Osteoblast (primary cell): ENCODE results near the gene MEF2C. TPM values are rescaled to one million over a fixed set of nuclear protein-coding genes. Genes with fewer than 3 reads are reported as not detected.

Source experiments
- DNase-seq: peaks from one replicate; pipeline ENCODE4 v3.0.0; 2011; ENCODE audit warnings: low spot score, mixed read lengths; ENCODE audit not compliant: insufficient read length; ENCODE audit errors: missing footprints
- H2AFZ ChIP-seq: 2 replicates; pipeline ENCODE4 v1.6.0; 2011; ENCODE audit warnings: mild to moderate bottlenecking, low read length
- H3K27ac ChIP-seq: 2 replicates; pipeline ENCODE4 v1.5.1; 2011; ENCODE audit warnings: mild to moderate bottlenecking, low read depth, low read length, moderate library complexity
- H3K27me3 ChIP-seq: 2 replicates; pipeline ENCODE4 v1.6.0; 2012; ENCODE audit warnings: mild to moderate bottlenecking, control low read depth, inconsistent platforms, low read length, moderate library complexity; ENCODE audit not compliant: insufficient read depth
- H3K36me3 ChIP-seq: 2 replicates; pipeline ENCODE4 v1.5.1; 2011; ENCODE audit warnings: mild to moderate bottlenecking, low read length, control low read depth, moderate library complexity; ENCODE audit not compliant: insufficient read depth
- H3K4me1 ChIP-seq: 2 replicates; pipeline ENCODE4 v1.5.1; 2011; ENCODE audit warnings: mild to moderate bottlenecking, low read length, control low read depth, moderate library complexity; ENCODE audit not compliant: insufficient read depth
- H3K4me2 ChIP-seq: 2 replicates; pipeline ENCODE4 v1.6.0; 2011; ENCODE audit warnings: mild to moderate bottlenecking, low read length; ENCODE audit not compliant: insufficient read depth
- H3K4me3 ChIP-seq: fragments of 200-600 bp; sonication (generic); 3 replicates; pipeline ENCODE4 v1.5.1; 2012; ENCODE audit warnings: mild to moderate bottlenecking, low read length, inconsistent platforms; ENCODE audit not compliant: insufficient read depth
- H3K79me2 ChIP-seq: 2 replicates; pipeline ENCODE4 v1.6.0; 2012; ENCODE audit warnings: mild to moderate bottlenecking, low read length, control low read depth, inconsistent platforms; ENCODE audit not compliant: insufficient read depth
- H3K9me3 ChIP-seq: 2 replicates; pipeline ENCODE4 v1.5.1; 2011; ENCODE audit warnings: low read depth, low read length, control low read depth
- H4K20me1 ChIP-seq: 2 replicates; pipeline ENCODE4 v1.6.0; 2012; ENCODE audit warnings: mild to moderate bottlenecking, low read length, control low read depth; ENCODE audit not compliant: insufficient read depth
- CTCF ChIP-seq: IDR thresholded peaks from 2 replicates; pipeline ENCODE4 v1.5.1; 2011; ENCODE audit warnings: mild to moderate bottlenecking, low read depth, low read length, moderate library complexity; ENCODE audit errors: extremely low read depth
- total RNA-seq: library from RNA; depleted of rRNA; stranded (reverse); fragments of >200 nt; gene quantifications from 2 replicates; pipeline ENCODE4 v1.2.3, GENCODE V29; 2012

MEF2C gene
- total RNA-seq, 1 donor = 13.4 TPM

- Histone ChIP-seq H3K79me2 (no peaks in the 10 kb centered on the region), H3K27ac (no peak overlapping the region), H3K9me3 (no peaks in the 10 kb centered on the region), H4K20me1 (no peaks in the 10 kb centered on the region), H3K36me3 (no peaks in the 10 kb centered on the region), H3K4me2 (no peak overlapping the region), H2AFZ (no peak overlapping the region), H3K4me3 (no peak overlapping the region), H3K27me3 (peaks cover 100% of the 10 kb centered on the region), H3K4me1 (peaks cover 9% of the 10 kb centered on the region)
- peak; percentile 42 for DNase-seq
- no peak for TF ChIP-seq CTCF
Measured at GRCh38 chr5:88687373-88687911, 195.5 kb downstream of the MEF2C start.

- no peak for TF ChIP-seq CTCF
- Histone ChIP-seq H2AFZ (no peak overlapping the region), H3K27me3 (peaks cover 100% of the 10 kb centered on the region), H3K36me3 (no peaks in the 10 kb centered on the region), H4K20me1 (no peaks in the 10 kb centered on the region), H3K4me1 (peaks cover 9% of the 10 kb centered on the region), H3K4me3 (no peak overlapping the region), H3K4me2 (no peak overlapping the region), H3K79me2 (no peaks in the 10 kb centered on the region), H3K9me3 (no peaks in the 10 kb centered on the region), H3K27ac (no peak overlapping the region)
- no peak for DNase-seq
Measured at GRCh38 chr5:88686726-88687125, 196.3 kb downstream of the MEF2C start.

GRCh38 chr5:88685591-88686541 lies 197.1 kb downstream of the MEF2C start:
- Histone ChIP-seq H3K36me3 (no peaks in the 10 kb centered on the region), H4K20me1 (no peaks in the 10 kb centered on the region), H3K4me3 (no peak overlapping the region), H3K27me3 (peaks cover 100% of the 10 kb centered on the region), H3K9me3 (no peaks in the 10 kb centered on the region), H3K4me2 (no peak overlapping the region), H3K27ac (no peak overlapping the region), H2AFZ (no peak overlapping the region), H3K4me1 (peaks cover 4% of the 10 kb centered on the region), H3K79me2 (no peaks in the 10 kb centered on the region)
- no peak for TF ChIP-seq CTCF
- DNase-seq = peak; percentile 54

- H3K9me3 ChIP-seq = no peaks in the 10 kb centered on the region
- H3K27me3 ChIP-seq = peaks cover 100% of the 10 kb centered on the region
- H3K4me3 ChIP-seq = no peak overlapping the region
- H2AFZ ChIP-seq = no peak overlapping the region
- H3K27ac ChIP-seq = no peak overlapping the region
- no peaks in the 10 kb centered on the region for H4K20me1 ChIP-seq
- H3K4me1 ChIP-seq = peaks cover 3% of the 10 kb centered on the region
- no peak for DNase-seq
- no peaks in the 10 kb centered on the region for H3K36me3 ChIP-seq
- TF ChIP-seq CTCF = no peak
- no peak overlapping the region for H3K4me2 ChIP-seq
- H3K79me2 ChIP-seq = no peaks in the 10 kb centered on the region
Measured at GRCh38 chr5:88683506-88684135, 199.4 kb downstream of the MEF2C start.
